NB4 (cell line): ENCODE data around the gene UFSP2.

Source experiments
- DNase-seq: peaks from one replicate; pipeline ENCODE4 v3.0.0; 2010; ENCODE audit warnings: low read depth
- H3K4me3 ChIP-seq: one replicate; pipeline ENCODE4 v1.5.1; 2011; ENCODE audit warnings: mild to moderate bottlenecking, low read depth, low read length, moderate library complexity
- MYC ChIP-seq: IDR thresholded peaks from 2 replicates; pipeline ENCODE4 v1.6.1; 2011; ENCODE audit warnings: low read depth, low read length
- POLR2A ChIP-seq: IDR thresholded peaks from 2 replicates; pipeline ENCODE4 v1.6.1; 2011; ENCODE audit warnings: mild to moderate bottlenecking; ENCODE audit not compliant: insufficient read length; ENCODE audit errors: extremely low read depth
- TF ChIP-seq, protein P1 (sequence below): IDR thresholded peaks from one replicate; pipeline ENCODE4 v1.5.1; 2012; ENCODE audit warnings: low read depth, low read length
- TF ChIP-seq, protein P2 (sequence below): IDR thresholded peaks from 2 replicates; pipeline ENCODE4 v1.6.1; 2011; ENCODE audit warnings: low read depth, low read length

The UFSP2 gene

DNA sequence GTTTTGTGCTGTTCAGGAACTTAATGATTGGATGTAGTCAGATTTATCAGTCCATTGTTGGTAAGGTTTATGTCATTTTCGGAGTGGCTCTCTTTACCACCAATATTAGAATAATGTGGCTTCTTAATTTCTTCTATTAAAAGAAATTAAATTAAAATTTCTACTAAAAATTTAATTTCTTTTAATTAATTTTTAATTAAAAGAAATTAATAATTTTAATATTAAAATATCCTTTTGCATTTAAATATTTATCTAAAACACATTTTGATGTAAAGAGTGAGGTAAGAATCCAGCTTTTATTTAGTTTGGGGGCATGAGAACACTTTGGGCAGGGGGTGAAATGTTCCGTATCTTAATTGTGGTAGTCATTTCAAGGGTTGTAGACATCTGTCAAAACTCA is 15.7 kb upstream of the UFSP2 start:
- TF ChIP-seq, protein P1, sequence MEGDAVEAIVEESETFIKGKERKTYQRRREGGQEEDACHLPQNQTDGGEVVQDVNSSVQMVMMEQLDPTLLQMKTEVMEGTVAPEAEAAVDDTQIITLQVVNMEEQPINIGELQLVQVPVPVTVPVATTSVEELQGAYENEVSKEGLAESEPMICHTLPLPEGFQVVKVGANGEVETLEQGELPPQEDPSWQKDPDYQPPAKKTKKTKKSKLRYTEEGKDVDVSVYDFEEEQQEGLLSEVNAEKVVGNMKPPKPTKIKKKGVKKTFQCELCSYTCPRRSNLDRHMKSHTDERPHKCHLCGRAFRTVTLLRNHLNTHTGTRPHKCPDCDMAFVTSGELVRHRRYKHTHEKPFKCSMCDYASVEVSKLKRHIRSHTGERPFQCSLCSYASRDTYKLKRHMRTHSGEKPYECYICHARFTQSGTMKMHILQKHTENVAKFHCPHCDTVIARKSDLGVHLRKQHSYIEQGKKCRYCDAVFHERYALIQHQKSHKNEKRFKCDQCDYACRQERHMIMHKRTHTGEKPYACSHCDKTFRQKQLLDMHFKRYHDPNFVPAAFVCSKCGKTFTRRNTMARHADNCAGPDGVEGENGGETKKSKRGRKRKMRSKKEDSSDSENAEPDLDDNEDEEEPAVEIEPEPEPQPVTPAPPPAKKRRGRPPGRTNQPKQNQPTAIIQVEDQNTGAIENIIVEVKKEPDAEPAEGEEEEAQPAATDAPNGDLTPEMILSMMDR = no peak
- no peak for TF ChIP-seq MYC
- no peak for TF ChIP-seq POLR2A
- TF ChIP-seq, protein P2, sequence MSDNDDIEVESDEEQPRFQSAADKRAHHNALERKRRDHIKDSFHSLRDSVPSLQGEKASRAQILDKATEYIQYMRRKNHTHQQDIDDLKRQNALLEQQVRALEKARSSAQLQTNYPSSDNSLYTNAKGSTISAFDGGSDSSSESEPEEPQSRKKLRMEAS = no peak
- no peak for DNase-seq
- H3K4me3 ChIP-seq = no peak overlapping the region

DNA sequence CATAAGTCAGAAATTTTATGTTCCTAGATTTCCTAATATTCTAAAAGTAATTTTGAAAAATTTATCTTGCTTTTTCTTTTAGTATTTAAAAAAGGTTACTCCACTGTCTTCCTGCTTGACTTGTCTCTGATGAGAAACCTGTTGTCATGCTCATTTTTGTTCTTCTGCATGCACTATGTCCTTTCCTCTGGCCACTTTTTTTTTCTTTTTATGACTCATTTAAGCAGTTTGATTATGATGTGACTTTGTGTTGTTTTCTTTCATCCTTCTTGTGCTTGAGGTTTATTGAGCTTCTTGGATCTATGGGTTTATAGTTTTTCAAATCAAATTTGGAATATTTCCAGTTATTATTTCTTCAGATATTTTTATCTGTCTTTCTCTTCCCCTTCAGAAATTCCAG is 12.0 kb upstream of the UFSP2 start:
- H3K4me3 ChIP-seq = no peak overlapping the region
- DNase-seq = no peak
- TF ChIP-seq MYC (no peak), POLR2A (no peak)
- TF ChIP-seq, protein P2 = no peak
- TF ChIP-seq, protein P1 = no peak

DNA sequence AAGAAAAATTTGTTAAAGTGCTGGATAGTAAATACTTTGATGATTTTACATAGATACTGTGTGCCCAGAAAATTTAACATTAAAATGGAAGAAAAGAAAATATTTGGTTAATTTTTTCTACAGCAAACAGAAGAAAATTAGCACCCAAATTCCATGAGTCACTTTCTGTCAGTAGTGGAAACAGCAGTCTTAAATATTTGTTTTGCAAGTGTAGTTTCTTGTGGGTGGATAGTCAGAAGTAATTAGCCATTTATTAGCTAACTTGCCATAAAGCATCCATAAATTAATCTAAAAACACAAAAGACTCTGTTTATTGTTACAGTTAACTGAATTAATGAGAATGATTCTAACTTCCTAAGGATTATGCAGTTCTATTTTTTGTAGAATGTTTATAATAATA is 9.7 kb upstream of the UFSP2 start:
- TF ChIP-seq MYC (no peak), POLR2A (no peak)
- TF ChIP-seq, protein P1 = no peak
- TF ChIP-seq, protein P2 = no peak
- no peak for DNase-seq

DNA sequence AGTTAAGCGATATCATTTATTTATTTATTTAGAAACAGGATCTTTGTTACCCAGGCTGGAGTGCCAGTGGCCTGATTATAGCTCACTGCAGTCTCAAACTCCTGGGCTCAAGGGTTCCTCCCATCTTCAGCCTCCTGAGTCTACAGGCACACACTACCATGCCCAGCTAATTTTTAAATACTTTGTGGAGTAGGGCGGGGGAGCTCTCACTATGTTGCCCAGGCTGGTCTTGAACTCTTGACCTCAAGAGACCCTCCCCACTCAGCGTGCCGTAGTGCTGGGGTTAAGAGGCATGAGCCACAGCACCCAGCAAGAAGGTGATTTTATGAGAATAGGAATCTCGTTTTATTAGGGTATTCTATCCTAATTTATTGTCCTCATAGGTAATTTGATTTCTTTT is 3.9 kb upstream of the UFSP2 start:
- DNase-seq = peak; percentile 4
- TF ChIP-seq POLR2A = no peak
- TF ChIP-seq, protein P1 = no peak
- TF ChIP-seq MYC = no peak
- TF ChIP-seq, protein P2 = no peak
- H3K4me3 ChIP-seq = no peak overlapping the region

More for the DNA sequence above, 9.7 kb upstream of the UFSP2 start:
- no peak overlapping the region for H3K4me3 ChIP-seq

DNA sequence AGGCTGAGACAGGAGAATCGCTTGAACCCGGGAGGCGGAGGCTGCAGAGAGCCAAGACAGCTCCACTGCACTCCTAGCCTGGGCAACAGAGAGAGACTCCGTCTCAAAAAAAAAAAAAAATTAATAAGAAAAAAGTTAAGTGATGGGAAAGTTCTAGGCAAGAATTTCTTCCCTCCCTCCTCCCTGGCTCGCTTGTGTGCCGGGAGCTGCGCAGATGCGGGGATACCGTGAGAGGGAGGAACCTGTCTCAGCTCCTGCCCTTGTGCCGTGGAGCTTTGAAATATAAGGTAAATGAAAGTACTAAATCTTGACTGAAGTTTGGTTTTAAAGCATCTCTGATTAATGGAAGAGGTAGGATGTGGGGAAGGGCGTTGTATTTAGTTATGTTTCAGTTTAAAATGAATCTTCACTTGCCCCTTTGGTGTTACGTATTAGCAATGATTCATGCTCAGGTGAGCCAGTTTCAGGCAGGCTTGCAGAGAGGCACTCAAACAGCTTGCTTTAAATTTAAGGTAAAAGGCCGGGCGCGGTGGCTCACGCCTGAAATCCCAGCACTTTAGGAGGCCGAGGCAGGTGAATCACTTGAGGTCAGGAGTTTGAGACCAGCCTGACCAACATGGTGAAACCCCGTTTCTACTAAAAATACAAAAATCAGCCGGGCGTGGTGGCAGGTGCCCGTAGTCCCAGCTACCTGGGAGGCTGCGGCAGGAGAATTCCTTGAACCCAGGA is 1.4 kb upstream of the UFSP2 start:
- DNase-seq = no peak
- TF ChIP-seq POLR2A (no peak), MYC (no peak)
- TF ChIP-seq, protein P1 = no peak
- TF ChIP-seq, protein P2 = no peak
- H3K4me3 ChIP-seq = no peak overlapping the region
